Measurements from ENCODE around the gene ESF1.

The ESF1 gene, protein sequence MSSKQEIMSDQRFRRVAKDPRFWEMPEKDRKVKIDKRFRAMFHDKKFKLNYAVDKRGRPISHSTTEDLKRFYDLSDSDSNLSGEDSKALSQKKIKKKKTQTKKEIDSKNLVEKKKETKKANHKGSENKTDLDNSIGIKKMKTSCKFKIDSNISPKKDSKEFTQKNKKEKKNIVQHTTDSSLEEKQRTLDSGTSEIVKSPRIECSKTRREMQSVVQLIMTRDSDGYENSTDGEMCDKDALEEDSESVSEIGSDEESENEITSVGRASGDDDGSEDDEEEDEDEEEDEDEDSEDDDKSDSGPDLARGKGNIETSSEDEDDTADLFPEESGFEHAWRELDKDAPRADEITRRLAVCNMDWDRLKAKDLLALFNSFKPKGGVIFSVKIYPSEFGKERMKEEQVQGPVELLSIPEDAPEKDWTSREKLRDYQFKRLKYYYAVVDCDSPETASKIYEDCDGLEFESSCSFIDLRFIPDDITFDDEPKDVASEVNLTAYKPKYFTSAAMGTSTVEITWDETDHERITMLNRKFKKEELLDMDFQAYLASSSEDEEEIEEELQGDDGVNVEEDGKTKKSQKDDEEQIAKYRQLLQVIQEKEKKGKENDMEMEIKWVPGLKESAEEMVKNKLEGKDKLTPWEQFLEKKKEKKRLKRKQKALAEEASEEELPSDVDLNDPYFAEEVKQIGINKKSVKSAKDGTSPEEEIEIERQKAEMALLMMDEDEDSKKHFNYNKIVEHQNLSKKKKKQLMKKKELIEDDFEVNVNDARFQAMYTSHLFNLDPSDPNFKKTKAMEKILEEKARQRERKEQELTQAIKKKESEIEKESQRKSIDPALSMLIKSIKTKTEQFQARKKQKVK

DNA sequence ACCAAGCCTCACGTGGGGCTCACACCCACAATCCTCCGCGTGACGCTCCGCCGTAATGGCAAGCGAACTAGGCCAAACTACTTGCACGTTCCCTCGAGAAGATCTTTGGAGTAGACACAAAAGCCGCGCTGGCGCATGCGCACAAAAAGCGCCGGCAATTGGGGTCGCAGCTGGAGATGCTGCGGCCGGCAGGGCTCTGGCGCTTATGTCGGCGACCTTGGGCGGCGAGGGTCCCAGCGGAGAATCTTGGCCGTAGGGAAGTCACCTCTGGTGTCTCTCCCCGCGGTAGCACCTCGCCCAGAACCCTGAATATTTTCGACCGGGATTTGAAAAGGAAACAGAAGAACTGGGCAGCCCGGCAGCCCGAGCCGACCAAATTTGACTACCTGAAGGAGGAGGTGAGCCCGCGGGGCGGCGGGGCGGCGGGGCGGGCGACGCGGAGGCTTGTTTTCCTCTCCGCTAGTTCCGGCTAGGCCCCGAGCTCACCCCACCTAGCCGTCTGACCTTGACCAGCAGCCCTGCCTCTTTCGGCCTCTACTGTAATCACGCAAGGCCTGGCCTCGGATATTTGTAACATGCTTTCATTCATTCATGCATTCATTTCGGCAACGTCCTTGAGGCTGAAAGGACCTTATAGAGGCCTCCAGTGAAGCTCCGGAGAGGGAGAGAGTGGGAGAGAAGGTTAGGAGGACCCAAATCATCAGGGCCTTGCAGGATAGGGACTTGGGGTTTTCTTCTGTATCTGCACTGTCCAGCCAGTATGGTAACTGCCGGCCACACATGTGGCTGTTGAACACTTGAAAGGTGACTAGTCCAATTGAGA lies at the start of gene ESF1, which contains the start of gene NDUFAF5:
Gene ESF1, minus strand, starts transcription at position 27 of the 823 bp plus-strand sequence. CDS start 1,779 bp downstream, outside the sequence.
Gene NDUFAF5, plus strand, starts transcription at position 136 of the 823 bp plus-strand sequence. Its CDS starts 41 bp downstream, at position 177.
- peak; percentile 79 to 88 for DNase-seq

DNA sequence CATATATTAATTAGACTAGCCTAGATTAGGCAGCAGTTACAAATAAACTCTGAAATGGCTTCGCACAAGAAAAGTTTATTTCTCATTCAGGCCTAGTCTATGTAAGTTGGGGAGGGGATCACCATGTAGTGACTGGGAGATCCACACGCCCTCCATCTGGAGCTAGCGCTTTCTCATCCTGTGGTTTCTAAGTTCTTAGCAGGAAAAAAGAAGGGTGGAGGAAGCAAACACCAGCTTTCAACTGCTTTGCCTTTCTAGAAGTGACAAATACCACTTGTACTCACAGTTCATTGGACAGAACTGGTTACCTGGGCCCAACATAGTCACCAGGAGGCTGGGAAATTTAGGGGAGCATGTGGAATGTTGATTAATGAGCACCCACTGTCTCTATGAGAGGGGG lies 46.8 kb upstream of the ESF1 start:
- no peak for DNase-seq

DNA sequence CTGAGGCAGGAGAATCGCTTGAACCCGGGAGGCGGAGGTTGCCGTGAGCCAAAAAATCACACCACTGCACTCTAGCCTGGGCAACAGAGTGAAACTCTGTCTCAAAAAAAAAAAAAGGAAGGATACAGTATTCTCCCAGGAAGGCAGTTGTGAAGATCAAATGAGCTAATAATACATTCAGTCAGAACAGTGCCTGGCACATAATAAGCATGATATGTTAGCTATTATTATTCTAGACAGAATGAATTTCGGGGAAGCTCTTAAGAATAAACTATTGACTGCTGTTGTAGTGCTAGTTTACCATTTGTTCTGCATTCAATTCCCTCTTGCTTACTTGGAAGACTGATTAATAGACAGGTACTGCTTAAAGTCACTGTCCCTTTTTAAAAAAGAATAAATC lies 40.7 kb upstream of the ESF1 start:
- DNase-seq = no peak

DNA sequence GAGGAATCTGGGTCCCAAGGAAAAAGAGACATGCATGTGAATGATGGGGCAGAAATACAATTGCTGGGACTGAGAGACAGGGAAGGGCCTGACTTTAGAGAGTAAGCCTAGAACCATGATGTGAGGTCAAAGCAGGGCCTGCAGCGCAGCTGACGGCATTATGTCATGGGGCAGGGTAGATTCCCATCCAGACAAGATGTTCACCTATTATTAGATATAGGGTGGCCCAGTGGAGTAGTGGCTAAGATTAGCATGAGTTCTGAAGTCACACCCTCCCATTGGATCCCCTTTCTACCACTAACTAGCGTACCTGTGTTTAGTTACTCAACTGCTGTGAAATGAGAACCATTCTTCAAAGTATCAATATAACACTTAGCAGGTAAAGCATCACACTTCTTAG lies 39.7 kb upstream of the ESF1 start:
- no peak for DNase-seq

DNA sequence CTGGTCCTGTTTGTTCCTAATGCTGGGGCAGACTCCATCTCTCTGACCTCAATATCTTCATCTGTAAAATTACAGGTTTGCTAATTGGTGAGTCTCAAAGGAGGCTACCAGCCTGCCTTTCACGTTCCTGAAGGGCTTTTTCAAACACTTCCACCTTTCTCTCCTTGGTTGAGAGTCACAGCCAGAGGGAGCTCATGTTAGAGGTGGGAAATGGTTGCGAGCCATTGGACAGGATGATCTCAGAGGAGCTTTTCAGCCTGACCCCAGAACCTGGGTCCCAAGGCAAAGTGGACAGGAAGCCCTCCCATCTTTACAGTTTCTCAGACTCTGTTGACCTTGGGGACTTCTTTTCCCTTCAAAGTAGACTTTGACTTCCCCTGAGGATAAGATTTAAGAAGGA lies 37.7 kb upstream of the ESF1 start:
- no peak for DNase-seq

DNA sequence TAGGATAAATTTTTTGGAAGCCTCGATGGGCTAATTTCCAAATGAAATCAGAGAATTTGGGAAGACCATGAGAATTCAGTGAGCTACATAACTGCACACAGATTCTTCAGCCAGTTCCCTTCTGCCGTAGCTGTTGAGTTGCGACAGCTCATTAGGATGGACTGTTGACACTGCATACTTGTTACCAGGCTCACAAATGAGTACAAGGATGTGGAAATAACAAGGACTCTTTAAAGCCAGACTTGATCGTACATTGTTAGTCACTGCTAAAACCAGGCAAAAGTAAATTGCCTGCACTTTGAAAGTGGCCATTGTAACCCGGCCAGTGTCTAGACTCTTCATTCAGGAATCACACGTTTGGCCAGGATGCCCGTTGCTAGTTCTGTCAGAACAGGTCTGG lies 37.2 kb upstream of the ESF1 start:
- DNase-seq = no peak

DNA sequence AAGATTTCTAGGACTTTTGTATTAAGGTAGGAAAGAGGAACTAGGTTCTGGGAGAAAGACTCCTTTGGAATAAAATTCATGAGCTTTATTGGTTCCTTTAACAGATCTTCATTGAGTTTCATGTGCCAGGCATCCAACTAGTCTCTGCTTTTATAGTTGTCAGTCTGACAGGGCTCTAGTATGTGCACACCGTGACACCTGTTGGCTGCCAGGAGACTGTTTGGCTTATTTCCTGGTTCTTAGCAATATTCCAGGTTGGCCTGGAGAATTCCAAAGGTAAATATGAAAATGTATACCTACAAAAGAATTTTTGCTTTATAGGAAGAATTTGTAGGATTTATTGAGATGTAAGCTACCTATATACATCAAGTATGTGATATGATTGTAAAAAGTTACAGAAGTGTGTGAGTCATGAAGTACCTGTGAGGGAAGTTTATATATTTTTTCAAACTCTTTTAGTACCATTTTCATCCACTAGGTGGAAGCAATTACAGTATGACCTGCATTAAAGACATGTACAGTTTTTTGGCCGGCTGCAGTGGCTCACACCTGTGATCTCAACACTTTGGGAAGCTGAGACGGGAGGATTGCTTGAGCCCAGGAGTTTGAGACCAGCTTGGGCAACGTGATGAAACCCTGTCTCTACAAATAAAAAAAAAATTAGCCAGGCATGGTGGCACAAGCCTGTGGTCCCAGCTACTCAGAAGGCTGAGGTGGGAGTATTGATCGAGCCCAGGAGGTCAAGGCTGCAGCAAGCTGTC lies 35.3 kb upstream of the ESF1 start:
- DNase-seq = peak; percentile 25 to 59

DNA sequence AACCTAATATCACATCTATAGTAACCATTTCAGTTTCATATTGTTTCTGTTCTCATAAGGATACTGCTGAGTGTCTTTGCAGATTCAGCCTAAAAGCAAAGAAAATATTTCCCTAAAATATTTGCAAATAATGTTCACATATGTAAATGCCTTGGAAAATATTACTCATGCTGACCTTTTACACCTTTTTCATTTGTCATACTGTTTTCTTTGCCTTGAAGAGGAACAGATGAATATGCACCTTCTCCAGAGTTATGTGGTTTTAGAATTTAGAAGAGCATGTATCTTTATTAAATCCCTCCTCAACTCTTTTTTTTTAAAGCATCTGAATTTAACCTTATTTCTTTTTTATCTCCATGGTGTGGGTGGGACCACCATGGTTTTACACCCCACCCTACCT lies 32.6 kb upstream of the ESF1 start:
- no peak for DNase-seq

DNA sequence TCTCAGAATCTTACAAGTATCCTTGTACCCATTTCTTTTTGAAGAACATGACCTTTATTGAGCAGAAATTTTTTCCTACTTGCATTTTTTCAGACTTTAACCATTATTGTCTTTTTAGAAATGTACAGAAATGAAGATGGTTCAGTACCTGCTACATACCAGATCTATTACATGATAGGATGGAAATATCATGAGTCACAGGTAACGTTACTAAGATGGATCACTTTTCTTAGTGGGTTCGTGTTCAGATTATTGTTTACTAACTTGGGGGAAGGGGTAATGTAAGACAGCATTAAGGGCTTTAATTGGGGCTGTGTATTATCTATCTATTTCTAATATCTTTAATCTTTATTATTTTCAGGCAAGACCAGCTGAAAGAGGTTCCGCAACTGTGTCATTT lies 32.0 kb upstream of the ESF1 start:
- DNase-seq = no peak

DNA sequence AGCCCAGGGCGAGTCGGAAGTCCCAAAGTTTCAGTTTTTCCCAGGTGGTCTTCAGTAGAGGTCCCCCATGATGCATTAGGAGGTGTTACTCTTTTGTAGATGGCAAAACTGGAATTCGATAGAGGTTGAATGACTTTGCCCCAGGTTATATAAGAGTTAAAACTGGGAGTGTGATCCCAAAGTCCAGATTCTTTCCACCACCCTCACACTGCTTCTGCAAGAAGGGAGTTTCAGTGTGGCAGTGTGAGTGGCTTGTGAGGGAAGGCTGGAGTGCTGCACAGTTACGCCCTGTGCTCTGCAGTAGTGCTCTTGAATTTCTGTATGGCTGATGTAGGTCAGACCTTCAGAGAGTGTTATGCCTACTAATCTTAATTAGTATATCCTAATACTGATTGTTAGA lies 30.0 kb upstream of the ESF1 start:
- DNase-seq = no peak

DNA sequence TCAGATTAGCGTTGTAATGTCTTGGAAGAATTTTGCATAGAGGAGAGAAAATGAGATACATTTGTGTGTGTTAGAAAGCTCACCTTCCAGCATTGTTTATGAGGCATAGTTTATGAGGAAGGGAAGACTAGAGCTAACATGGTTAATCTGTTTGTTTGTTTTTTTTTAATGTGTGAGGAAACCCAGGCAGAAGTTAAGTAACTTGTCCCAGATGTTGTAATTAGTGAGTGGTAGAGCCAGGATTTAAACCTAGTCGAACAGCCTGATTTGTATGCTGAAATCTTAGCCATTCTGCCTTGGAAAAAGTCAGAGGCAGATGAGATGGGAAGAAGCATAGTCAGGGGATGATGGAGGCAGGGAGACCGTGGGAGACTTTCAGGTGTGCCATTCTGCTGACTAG lies 29.2 kb upstream of the ESF1 start:
- DNase-seq = no peak

DNA sequence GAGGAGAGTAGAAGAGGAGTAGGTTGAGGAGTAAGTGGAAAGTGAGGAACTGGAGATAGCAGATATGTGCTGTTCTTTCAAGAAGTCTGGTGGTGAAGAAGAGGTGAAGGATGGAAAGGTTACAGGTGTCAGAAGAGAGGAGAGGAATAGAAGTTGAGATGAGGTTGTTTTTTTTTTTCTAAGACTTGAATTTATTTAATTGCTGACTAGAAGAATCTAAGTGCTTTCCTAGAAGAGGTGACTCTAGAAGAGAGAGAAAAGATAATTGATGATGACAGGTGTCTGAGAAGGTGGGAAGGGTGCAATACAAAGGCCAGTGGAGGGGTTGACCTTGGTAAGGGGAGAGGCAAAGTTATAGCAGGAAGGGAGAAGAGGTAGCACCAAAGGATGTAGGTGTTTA lies 25.7 kb upstream of the ESF1 start:
- DNase-seq = no peak

DNA sequence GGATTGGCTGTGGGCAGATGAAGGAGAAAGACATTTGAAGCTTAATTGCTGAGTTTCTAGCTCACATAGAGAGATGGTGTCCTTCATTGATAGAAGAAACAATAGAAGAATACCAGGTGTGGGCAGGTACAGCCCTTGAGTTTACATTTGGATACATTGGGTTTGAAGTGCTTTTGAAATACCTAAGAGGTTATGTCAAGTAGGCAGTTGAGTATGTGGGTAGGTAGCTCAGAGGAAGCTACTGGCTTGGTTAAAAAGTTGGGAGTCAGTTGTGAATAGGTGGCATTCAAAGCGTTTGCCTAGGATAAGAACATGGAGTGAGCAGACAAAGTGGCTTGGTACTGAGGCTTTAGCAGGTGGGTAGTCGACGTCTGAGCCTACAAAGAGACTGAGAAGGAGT lies 25.1 kb upstream of the ESF1 start:
- DNase-seq = no peak

DNA sequence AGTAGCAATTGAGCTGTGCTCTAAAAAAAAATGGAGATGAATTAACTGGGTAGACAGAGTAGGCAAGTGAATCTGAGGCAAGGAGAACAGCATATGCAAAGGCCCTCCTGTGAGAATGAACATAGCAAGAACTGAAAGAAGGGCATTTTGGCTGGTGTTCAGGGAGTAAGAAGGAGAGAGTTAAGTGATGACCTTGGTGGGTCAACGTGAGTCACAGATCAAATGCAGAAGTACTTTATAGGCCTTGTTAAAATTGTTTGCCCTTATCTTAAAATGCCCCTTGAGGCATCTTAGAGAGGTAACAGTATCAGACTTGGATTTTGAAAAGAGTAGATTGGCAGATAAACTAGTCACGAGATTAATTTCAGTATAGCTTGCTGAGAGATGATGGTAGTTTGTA lies 24.7 kb upstream of the ESF1 start:
- no peak for DNase-seq

DNA sequence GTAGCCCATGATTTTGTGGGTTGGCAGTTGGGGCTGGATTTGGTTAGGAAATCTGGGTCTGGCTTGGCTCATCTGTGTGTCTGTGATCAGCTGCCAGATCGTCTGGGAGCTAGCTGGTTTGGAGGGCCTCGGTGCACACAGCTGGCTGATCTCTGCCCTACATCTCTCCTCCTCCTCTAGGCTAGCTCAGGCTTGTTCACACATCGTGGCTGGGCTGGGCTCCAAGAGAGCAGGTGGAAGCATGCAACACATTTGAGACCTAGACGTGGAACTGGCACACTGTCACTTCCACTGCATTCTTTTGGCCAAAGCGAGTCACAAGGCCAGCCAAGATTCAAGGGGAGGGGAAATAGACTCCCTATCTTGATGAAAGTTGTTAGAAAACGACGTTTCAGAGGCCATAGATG lies 16.0 kb upstream of the ESF1 start:
- no peak for DNase-seq

DNA sequence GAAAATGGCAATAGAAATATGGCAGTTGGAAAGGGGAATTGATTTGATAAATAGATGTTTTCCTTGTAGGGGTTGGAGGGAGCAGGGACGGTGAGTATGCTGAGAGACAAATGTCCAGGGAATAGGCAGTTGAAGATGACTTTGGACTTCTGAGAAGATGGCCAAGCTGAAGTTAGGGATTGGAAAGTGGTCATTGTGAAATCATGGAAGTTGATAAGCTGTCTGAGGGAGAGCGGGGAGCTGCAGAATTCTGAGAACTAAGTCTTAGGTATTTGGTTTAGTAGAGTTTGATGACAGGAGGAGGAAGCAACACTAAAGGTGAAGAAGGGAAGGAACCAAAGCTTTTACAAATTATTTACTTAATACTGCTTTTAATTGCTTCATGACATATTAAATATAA lies 15.3 kb upstream of the ESF1 start:
- no peak for DNase-seq

DNA sequence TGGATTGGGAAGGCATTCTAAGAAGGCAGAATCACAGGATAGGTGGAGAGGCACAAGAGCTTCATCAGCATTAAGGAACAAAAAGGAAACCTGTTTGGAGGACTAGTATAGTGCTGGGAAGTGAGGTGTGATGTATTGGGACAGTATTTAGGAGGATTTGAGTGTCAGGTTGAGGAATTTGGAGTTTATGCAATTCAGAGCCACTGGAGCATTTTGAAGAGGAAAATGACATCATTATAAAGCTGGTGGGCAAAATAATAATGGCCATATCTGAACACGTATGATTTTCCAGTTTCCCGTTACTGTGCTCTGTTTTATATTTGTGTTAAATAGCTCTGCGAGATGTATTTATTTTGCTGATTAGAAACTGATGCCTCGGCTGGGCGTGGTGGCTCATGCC lies 14.3 kb upstream of the ESF1 start:
- DNase-seq = no peak

DNA sequence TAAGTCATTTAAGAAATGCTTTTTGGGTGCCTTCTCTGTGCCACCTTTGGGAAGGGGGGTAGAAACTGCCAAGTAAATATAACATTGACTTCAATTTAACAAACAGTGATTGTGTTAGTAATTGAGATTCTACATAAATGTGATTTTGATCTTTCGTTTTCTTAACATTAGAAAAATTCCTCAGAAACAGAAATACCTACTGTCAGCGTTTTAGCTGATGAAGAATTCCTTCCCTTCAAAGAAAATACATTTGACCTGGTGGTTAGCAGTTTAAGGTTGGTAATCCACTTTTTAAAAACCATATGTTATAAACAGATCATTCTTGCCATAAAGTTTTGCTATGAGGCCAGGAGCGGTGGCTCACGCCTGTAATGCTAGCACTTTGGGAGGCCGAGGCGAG lies 9.9 kb upstream of the ESF1 start:
- no peak for DNase-seq

DNA sequence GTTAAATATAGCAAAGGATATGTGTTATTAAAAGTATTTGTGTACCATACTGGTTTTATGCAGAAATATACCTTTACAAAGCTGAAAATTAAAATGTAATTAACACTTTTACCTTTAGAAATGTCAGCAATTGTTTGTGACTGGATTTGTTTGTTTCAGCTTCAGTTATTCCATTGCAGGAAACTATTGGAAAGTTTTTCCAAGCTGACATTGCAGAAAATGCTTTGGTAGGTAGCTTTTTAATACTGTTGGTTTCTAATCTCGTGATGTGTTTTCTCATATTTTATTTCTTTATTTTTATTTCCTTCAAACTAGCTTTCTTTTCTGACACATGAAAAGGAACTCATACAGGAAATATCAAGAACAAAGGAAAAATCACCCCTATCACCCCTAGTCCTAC lies 8.3 kb upstream of the ESF1 start:
- DNase-seq = no peak

DNA sequence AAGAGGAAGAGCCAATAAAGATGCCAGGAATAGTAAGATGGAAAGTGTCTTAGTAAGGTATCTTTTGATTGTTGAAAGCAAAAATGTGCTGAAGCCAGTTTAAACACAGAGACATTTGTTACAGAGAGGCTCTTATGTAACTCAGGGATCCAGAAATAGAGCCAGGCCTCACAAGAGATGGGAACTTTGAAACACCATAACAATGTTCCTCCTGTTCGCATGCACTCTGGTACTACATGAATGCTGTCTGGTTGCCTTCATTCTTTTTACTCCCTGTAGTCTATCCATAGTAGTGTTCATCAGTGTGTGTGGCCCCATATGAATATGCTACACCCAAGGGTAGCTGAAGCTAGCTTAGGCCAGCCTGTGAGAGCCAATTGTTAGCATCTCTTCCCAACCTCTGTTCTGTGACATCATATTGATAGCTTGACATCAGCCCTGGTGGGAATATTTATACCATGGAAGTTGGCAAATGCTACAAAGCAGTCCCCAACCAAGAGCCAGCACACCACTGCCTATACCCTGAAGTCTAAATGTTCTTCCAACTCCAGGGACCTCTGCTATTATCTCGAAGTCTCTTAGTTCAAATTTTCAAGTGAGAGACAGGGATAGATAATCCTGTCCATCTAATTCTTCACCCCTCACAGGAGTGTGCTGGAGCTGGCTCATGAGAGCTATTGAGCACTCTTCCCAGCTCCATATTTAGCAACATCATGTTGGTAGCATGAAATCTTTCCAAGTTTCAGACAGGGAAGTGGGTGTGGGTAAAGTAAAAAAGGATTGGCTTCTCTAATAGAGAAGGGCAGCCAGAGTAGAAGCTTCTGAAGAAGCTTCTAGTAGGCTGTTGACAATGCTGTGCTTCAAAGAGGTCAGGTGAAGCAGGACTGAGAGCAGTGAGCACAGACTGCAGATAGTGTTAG lies 7.1 kb upstream of the ESF1 start:
- DNase-seq = no peak

DNA sequence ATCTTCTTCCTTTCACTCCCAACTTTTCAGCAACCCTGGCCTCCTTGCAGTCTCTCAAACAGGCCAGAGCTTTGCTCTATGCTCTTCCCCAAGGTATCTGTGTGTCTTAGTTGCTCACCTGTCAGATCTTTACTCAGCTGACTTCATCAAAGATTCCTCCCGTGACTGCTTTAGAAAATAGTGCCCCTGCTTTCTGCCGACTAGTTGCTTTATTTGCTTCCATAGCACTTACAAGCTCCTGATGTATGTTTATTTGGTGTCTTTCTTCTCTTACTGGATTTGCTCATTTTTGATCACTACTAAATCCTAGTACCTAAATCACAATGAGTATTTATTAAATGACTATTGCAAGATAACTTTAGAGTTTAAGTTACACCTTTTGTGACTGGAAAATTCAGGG lies 6.0 kb upstream of the ESF1 start:
- no peak for DNase-seq

All from AML-193 (cell line).